H1 (cell line): Measurements from ENCODE around the gene CBY2. TPM values are rescaled to one million over a fixed set of nuclear protein-coding genes. Genes with fewer than 3 reads are reported as not detected.

Experiments used
- CTCF ChIA-PET: fragments of 300-600 bp; sonication (Branson Sonifier 250); formaldehyde crosslinking; loops from one replicate; lab custom pipeline; 2021; ENCODE audit not compliant: partially characterized antibody; lab: Charles Lee
- POLR2A ChIA-PET: fragments of 300-600 bp; sonication (Branson Sonifier 250); formaldehyde crosslinking; loops from one replicate; lab custom pipeline; 2021; ENCODE audit warnings: inconsistent platforms; ENCODE audit not compliant: partially characterized antibody; lab: Charles Lee
- DNase-seq, 2 experiments: peaks; one replicate each; pipeline versions ENCODE4 v3.0.0 to v3.0.0-alpha.2; 2010 to 2022; ENCODE audit warnings: low spot score in 2 of 2, low read depth in 1 of 2, mixed read lengths in 1 of 2
- FAIRE-seq: peaks from 2 replicates; lab custom pipeline; 2011; peaks lifted over from hg19 to GRCh38; lab: Jason Lieb, UNC
- H2AFZ ChIP-seq: 2 replicates; pipeline ENCODE4 v1.8.1; 2012; ENCODE audit warnings: low read length, inconsistent platforms
- H2AK5ac ChIP-seq: 2 replicates; pipeline ENCODE4 v1.6.1; 2013; ENCODE audit warnings: low read depth, low read length
- H2BK120ac ChIP-seq: replicated peaks from 2 replicates; pipeline ENCODE3; 2013; ENCODE audit warnings: low read depth, low read length, inconsistent platforms
- H2BK12ac ChIP-seq: 2 replicates; pipeline ENCODE4 v1.6.1; 2013; ENCODE audit warnings: low read depth, low read length
- H2BK15ac ChIP-seq: 2 replicates; pipeline ENCODE4 v1.6.1; 2013; ENCODE audit warnings: low read length
- H2BK20ac ChIP-seq: 2 replicates; pipeline ENCODE4 v1.6.1; 2013; ENCODE audit warnings: low read length
- H2BK5ac ChIP-seq: 2 replicates; pipeline ENCODE4 v1.6.1; 2013; ENCODE audit warnings: low read depth, low read length
- H3K14ac ChIP-seq: 2 replicates; pipeline ENCODE4 v1.6.1; 2013; ENCODE audit warnings: inconsistent platforms; ENCODE audit not compliant: insufficient read length
- H3K18ac ChIP-seq: 2 replicates; pipeline ENCODE4 v1.6.1; 2013; ENCODE audit warnings: low read length; ENCODE audit errors: extremely low read depth
- H3K23ac ChIP-seq: 2 replicates; pipeline ENCODE4 v1.6.1; 2013; ENCODE audit warnings: inconsistent platforms; ENCODE audit not compliant: insufficient read length
- H3K23me2 ChIP-seq: 2 replicates; pipeline ENCODE4 v1.6.1; 2013; ENCODE audit warnings: low read depth, low read length
- H3K27ac ChIP-seq: 2 replicates; pipeline ENCODE4 v1.6.1; 2011; ENCODE audit warnings: low read depth, low read length, inconsistent platforms
- H3K27me3 ChIP-seq, 4 experiments: replicated peaks in 1 of 4; 1 replicate in 1 of 4; 2 replicates in 3 of 4; pipeline versions ENCODE4 v1.6.1 to v1.8.1; 2011 to 2013; ENCODE audit warnings: low read length in 3 of 4, mild to moderate bottlenecking in 3 of 4, inconsistent platforms in 2 of 4, mixed read lengths in 2 of 4, moderate library complexity in 1 of 4; ENCODE audit not compliant: control insufficient read depth in 3 of 4, insufficient read depth in 3 of 4; ENCODE audit errors: extremely low read depth in 1 of 4
- H3K36me3 ChIP-seq, 4 experiments: 2 replicates each; pipeline versions ENCODE4 v1.6.1 to v1.8.1; 2011 to 2013; ENCODE audit warnings: mild to moderate bottlenecking in 4 of 4, low read length in 3 of 4, moderate library complexity in 2 of 4, control low read depth in 1 of 4, inconsistent platforms in 1 of 4; ENCODE audit not compliant: insufficient read depth in 4 of 4, control insufficient read depth in 2 of 4
- H3K4ac ChIP-seq: replicated peaks from 2 replicates; pipeline ENCODE3; 2013; ENCODE audit warnings: low read length, low read depth, mixed read lengths, inconsistent platforms; ENCODE audit not compliant: insufficient read length
- H3K4me1 ChIP-seq, 4 experiments: replicated peaks in 1 of 4; 1 replicate in 1 of 4; 2 replicates in 3 of 4; pipeline versions ENCODE4 v1.6.1 to v1.8.1; 2011 to 2013; ENCODE audit warnings: low read length in 3 of 4, inconsistent platforms in 2 of 4, mixed read lengths in 1 of 4; ENCODE audit not compliant: insufficient read depth in 4 of 4, control insufficient read depth in 3 of 4
- H3K4me2 ChIP-seq, 2 experiments: 2 replicates each; pipeline versions ENCODE4 v1.6.1 to v1.8.1; 2011 to 2013; ENCODE audit warnings: low read depth in 2 of 2, low read length in 2 of 2, control low read depth in 1 of 2, inconsistent platforms in 1 of 2, mild to moderate bottlenecking in 1 of 2; ENCODE audit not compliant: insufficient read depth in 1 of 2
- H3K4me3 ChIP-seq, 4 experiments: fragments of 200-600, 300-600 bp in 1 of 4; sonication (generic), shearing (Covaris generic), sonication (Bioruptor Twin) in 1 of 4; 2 replicates each; pipeline versions ENCODE4 v1.5.1 to v1.8.1; 2011 to 2016; ENCODE audit warnings: low read length in 4 of 4, low read depth in 3 of 4, control low read depth in 2 of 4, inconsistent platforms in 2 of 4, mild to moderate bottlenecking in 2 of 4, mixed read lengths in 1 of 4, moderate library complexity in 1 of 4; ENCODE audit not compliant: insufficient read depth in 2 of 4; ENCODE audit errors: extremely low read depth in 1 of 4
- H3K56ac ChIP-seq: replicated peaks from 2 replicates; pipeline ENCODE3; 2013; ENCODE audit warnings: low read depth, mild to moderate bottlenecking, mixed read lengths, low read length, inconsistent platforms; ENCODE audit not compliant: insufficient read length
- H3K79me1 ChIP-seq: 2 replicates; pipeline ENCODE4 v1.6.1; 2013; ENCODE audit warnings: low read depth, low read length, control low read depth
- H3K79me2 ChIP-seq, 2 experiments: 2 replicates each; pipeline versions ENCODE4 v1.6.1 to v1.8.1; 2012 to 2013; ENCODE audit warnings: low read length in 2 of 2, mild to moderate bottlenecking in 2 of 2, inconsistent platforms in 1 of 2; ENCODE audit not compliant: insufficient read depth in 2 of 2, control insufficient read depth in 1 of 2
- H3K9ac ChIP-seq, 4 experiments: replicated peaks in 1 of 4; 1 replicate in 1 of 4; 2 replicates in 3 of 4; pipeline versions ENCODE4 v1.6.1 to v1.8.1; 2011 to 2013; ENCODE audit warnings: low read depth in 3 of 4, low read length in 3 of 4, control low read depth in 2 of 4, mild to moderate bottlenecking in 2 of 4, moderate library complexity in 2 of 4, inconsistent platforms in 1 of 4; ENCODE audit errors: extremely low read depth in 1 of 4
- H3K9me3 ChIP-seq, 2 experiments: 2 replicates each; pipeline versions ENCODE4 v1.6.1 to v1.8.1; 2012 to 2013; ENCODE audit warnings: mild to moderate bottlenecking in 2 of 2, moderate library complexity in 2 of 2, control low read depth in 1 of 2, inconsistent platforms in 1 of 2, low read depth in 1 of 2, low read length in 1 of 2, mixed read lengths in 1 of 2; ENCODE audit not compliant: insufficient read depth in 2 of 2
- H4K20me1 ChIP-seq, 2 experiments: replicated peaks in 1 of 2; 2 replicates each; pipeline versions ENCODE3 to v1.8.1; 2011 to 2013; ENCODE audit warnings: inconsistent platforms in 2 of 2, low read length in 2 of 2, mild to moderate bottlenecking in 1 of 2; ENCODE audit not compliant: insufficient read depth in 2 of 2, control insufficient read depth in 1 of 2
- H4K5ac ChIP-seq: 2 replicates; pipeline ENCODE4 v1.6.1; 2013; ENCODE audit warnings: low read length, low read depth, mixed read lengths, inconsistent platforms; ENCODE audit not compliant: insufficient read length
- H4K8ac ChIP-seq: 2 replicates; pipeline ENCODE4 v1.8.0; 2013; ENCODE audit warnings: mild to moderate bottlenecking, moderate library complexity, low read length, inconsistent platforms; ENCODE audit not compliant: insufficient read depth; ENCODE audit errors: extremely low read depth
- H4K91ac ChIP-seq: replicated peaks from 2 replicates; pipeline ENCODE3; 2013; ENCODE audit warnings: low read length, mixed read lengths, inconsistent platforms; ENCODE audit not compliant: insufficient read length
- CTBP2 ChIP-seq: IDR thresholded peaks from 2 replicates; pipeline ENCODE4 v1.7.0; 2011; ENCODE audit warnings: borderline replicate concordance, mild to moderate bottlenecking, moderate library complexity, mixed read lengths, low read length; ENCODE audit not compliant: insufficient read depth, insufficient read length
- JUN ChIP-seq: IDR thresholded peaks from 2 replicates; pipeline ENCODE4 v1.6.1; 2011; ENCODE audit warnings: low read depth, mild to moderate bottlenecking, improper control_type of control experiment, low read length
- SAP30 ChIP-seq: fragments of 300-600 bp; sonication (generic); IDR thresholded peaks from 2 replicates; pipeline ENCODE4 v1.7.1; 2012; ENCODE audit warnings: low read length, moderate library complexity, mild to moderate bottlenecking, inconsistent platforms; ENCODE audit not compliant: insufficient read depth, insufficient replicate concordance
- USF2 ChIP-seq: IDR thresholded peaks from 2 replicates; pipeline ENCODE4 v1.6.1; 2011; ENCODE audit warnings: low read length, improper control_type of control experiment
- WGBS, 2 experiments: shearing (Covaris generic) in 1 of 2; methylation state at CpG; one replicate each; pipeline versions ENCODE4 v1.1.6 to v1.1.7; 2013 to 2015; ENCODE audit warnings: low lambda C conversion rate in 2 of 2, mixed read lengths in 2 of 2, inconsistent platforms in 1 of 2, low coverage in 1 of 2, missing lambda C conversion rate in 1 of 2; ENCODE audit not compliant: insufficient replicate concordance in 2 of 2, insufficient coverage in 1 of 2, insufficient read length in 1 of 2; ENCODE audit errors: extremely low coverage in 1 of 2, missing lambda C conversion rate in 1 of 2; 5-methylcytosine and 5-hydroxymethylcytosine counted together
- polyA plus RNA-seq, 7 experiments: library from polyadenylated mRNA; depleted of rRNA in 3 of 7; stranded (reverse) in 5 of 7; unstranded in 2 of 7; fragments of >200 nt in 5 of 7; fragments of 200-250 nt in 2 of 7; gene quantifications; 1 replicate in 5 of 7; 2 replicates in 1 of 7; 4 replicates in 1 of 7; pipeline versions ENCODE4 v1.2.1 to v1.2.3, GENCODE V29; 2011 to 2013; ENCODE audit warnings: missing spikeins in 2 of 7, mixed read lengths in 2 of 7
- total RNA-seq: library from RNA; stranded (reverse); fragmentation: NEBNext Ultra II Directional; extraction: Animal tissue kit (Norgen Biotek cat#: 25700); gene quantifications from 2 replicates; pipeline ENCODE4 v1.2.1, GENCODE V29; 2021

Gene CBY2
- total and polyA plus RNA-seq, 2 of the 8 experiments (the other 6 are each of a cell fraction or from before 2014, with no cell fraction given), result not detected

- Histone ChIP-seq H3K4ac (no peak overlapping the region), H3K9me3 (no peaks in the 10 kb centered on the region), H2BK15ac (no peak overlapping the region), H2AK5ac (no peak overlapping the region), H3K27me3 (no peaks in the 10 kb centered on the region), H2AFZ (no peak overlapping the region), H3K56ac (no peak overlapping the region), H3K9ac (no peak overlapping the region), H3K14ac (no peak overlapping the region), H3K79me2 (no peaks in the 10 kb centered on the region), H3K23ac (no peak overlapping the region), H3K4me1 (no peaks in the 10 kb centered on the region), H4K8ac (no peak overlapping the region), H3K27ac (no peak overlapping the region), H3K23me2 (no peaks in the 10 kb centered on the region), H4K91ac (no peak overlapping the region), H2BK20ac (no peak overlapping the region), H3K4me2 (no peak overlapping the region), H3K36me3 (no peaks in the 10 kb centered on the region), H4K5ac (no peak overlapping the region), H3K18ac (no peak overlapping the region), H2BK120ac (no peak overlapping the region), H2BK5ac (no peak overlapping the region), H2BK12ac (no peak overlapping the region), H3K79me1 (no peaks in the 10 kb centered on the region), H3K4me3 (no peak overlapping the region), H4K20me1 (no peaks in the 10 kb centered on the region)
- FAIRE-seq (no peak), DNase-seq (no peak)
- 93% methylated on average over 1 of the region's 1 CpG; no CpG with 5 or more reads in 1 of the 2 experiments for WGBS, 2 experiments
- POLR2A ChIA-PET, result no interaction called here
- CTCF ChIA-PET, result interaction anchor here (1.4 to 3.0 kb wide), 5 partner anchors 8 to 36 kb away, joined by 3 to 14 read pairs (median 4); partner anchors contain the start of gene CBY2
- no peak for TF ChIP-seq JUN
- no peak for TF ChIP-seq CTBP2
- TF ChIP-seq USF2, result no peak
- TF ChIP-seq SAP30, result no peak
Observed at GRCh38 chr13:45691667-45692066, 10.5 kb upstream of the CBY2 start.
